HepG2 (cell line): ENCODE data around the gene ASXL1. TPM values are rescaled to one million over a fixed set of nuclear protein-coding genes. Genes with fewer than 3 reads are reported as not detected.

Source experiments
- ATAC-seq: fragments of 200-7000 bp; cut with Tn5 transposase; 3 replicates; pipeline ENCODE4 v1.9.1; 2020; ENCODE audit warnings: mild to moderate bottlenecking, moderate library complexity
- BruUV-seq: library from RNA; stranded (reverse); fragments of 400-500 nt; replicated peaks from 2 replicates; lab custom pipeline; 2021; lab: Mats Ljungman, UMichigan
- CTCF ChIA-PET: fragments of 300-600 bp; formaldehyde crosslinking; extraction: SDS; loops from one replicate; lab custom pipeline; 2021; ENCODE audit warnings: low total read pairs, inconsistent platforms, low intra/inter-chr PET ratio; lab: Yijun Ruan, JAX
- POLR2A ChIA-PET: fragments of 350-600 bp; sonication (Branson Sonifier 250); formaldehyde crosslinking; loops from one replicate; lab custom pipeline; 2020; ENCODE audit warnings: antibody characterized with exemption, inconsistent platforms; lab: Yijun Ruan, JAX
- DNase-seq: peaks from one replicate; pipeline ENCODE4 v3.0.0-alpha.2; 2015; ENCODE audit warnings: low spot score
- FAIRE-seq: peaks from 3 replicates; lab custom pipeline; 2011; peaks lifted over from hg19 to GRCh38; lab: Jason Lieb, UNC
- H2AFZ ChIP-seq: one replicate; pipeline ENCODE4 v1.6.1; 2011; ENCODE audit warnings: low read length, inconsistent platforms
- H3K27ac ChIP-seq: fragments of 300-600 bp; 3 replicates; pipeline ENCODE4 v1.8.0; 2011; ENCODE audit warnings: mixed run types, mild to moderate bottlenecking, mixed read lengths, low read length, inconsistent platforms; ENCODE audit not compliant: insufficient read depth; ENCODE audit errors: extremely low read length
- H3K27me3 ChIP-seq, 2 experiments: fragments of 200-600 bp in 1 of 2; 2 replicates in 1 of 2; 3 replicates in 1 of 2; pipeline versions ENCODE4 v1.6.0 to v1.8.0; 2011; ENCODE audit warnings: low read length in 2 of 2, mild to moderate bottlenecking in 2 of 2, moderate library complexity in 2 of 2, inconsistent platforms in 1 of 2; ENCODE audit not compliant: insufficient read depth in 2 of 2, control insufficient read depth in 1 of 2
- H3K36me3 ChIP-seq, 2 experiments: fragments of 200-600 bp in 1 of 2; replicated peaks in 1 of 2; 2 replicates in 1 of 2; 3 replicates in 1 of 2; pipeline versions ENCODE4 v1.5.1 to v1.8.0; 2011; ENCODE audit warnings: low read length in 2 of 2, inconsistent platforms in 1 of 2; ENCODE audit not compliant: insufficient read depth in 2 of 2, control insufficient read depth in 1 of 2
- H3K4me1 ChIP-seq: 2 replicates; pipeline ENCODE4 v1.5.1; 2012; ENCODE audit warnings: low read length, inconsistent platforms; ENCODE audit not compliant: insufficient read depth
- H3K4me2 ChIP-seq: 2 replicates; pipeline ENCODE4 v1.6.0; 2011; ENCODE audit warnings: low read depth, low read length, inconsistent platforms
- H3K4me3 ChIP-seq, 3 experiments: fragments of 200-600 bp in 1 of 3; sonication (generic), shearing (Covaris generic) in 1 of 3; replicated peaks in 1 of 3; 2 replicates each; pipeline ENCODE4 v1.5.1; 2011 to 2016; ENCODE audit warnings: low read length in 3 of 3, inconsistent platforms in 2 of 3, low read depth in 2 of 3, mild to moderate bottlenecking in 2 of 3, control low read depth in 1 of 3, mixed read lengths in 1 of 3; ENCODE audit not compliant: insufficient read depth in 1 of 3
- H3K79me2 ChIP-seq: one replicate; pipeline ENCODE4 v1.6.1; 2011; ENCODE audit warnings: low read length, inconsistent platforms; ENCODE audit not compliant: insufficient read depth
- H3K9ac ChIP-seq: 2 replicates; pipeline ENCODE4 v1.6.0; 2011; ENCODE audit warnings: mild to moderate bottlenecking, low read depth, low read length, inconsistent platforms; ENCODE audit not compliant: insufficient read depth
- H3K9me3 ChIP-seq: 2 replicates; pipeline ENCODE4 v1.5.1; 2012; ENCODE audit warnings: mild to moderate bottlenecking, low read length
- H4K20me1 ChIP-seq: 2 replicates; pipeline ENCODE4 v1.6.0; 2011; ENCODE audit warnings: inconsistent platforms, mild to moderate bottlenecking, low read length, moderate library complexity; ENCODE audit not compliant: insufficient read depth
- AGO2 ChIP-seq: fragments of 200-400 bp; formaldehyde crosslinking; optimal IDR thresholded peaks from 2 replicates; pipeline ENCODE3; 2017; ENCODE audit warnings: mild to moderate bottlenecking, low read depth, low read length, moderate library complexity
- CAMTA2 ChIP-seq: sonication (generic); formaldehyde crosslinking; IDR thresholded peaks from 2 replicates; pipeline ENCODE4 v1.4.0; 2020; ENCODE audit warnings: mild to moderate bottlenecking, missing genetic modification reagents, borderline replicate concordance
- MYC ChIP-seq: sonication (generic); formaldehyde crosslinking; IDR thresholded peaks from 2 replicates; pipeline ENCODE4 v1.9.0; 2021; ENCODE audit warnings: missing genetic modification reagents, borderline replicate concordance
- POLR2A ChIP-seq, 2 experiments: IDR thresholded peaks; 2 replicates each; pipeline ENCODE4 v1.6.1; 2011; ENCODE audit warnings: low read depth in 2 of 2, low read length in 2 of 2, mild to moderate bottlenecking in 1 of 2, moderate library complexity in 1 of 2; ENCODE audit not compliant: insufficient read depth in 1 of 2
- SNAPC4 ChIP-seq: sonication (generic); formaldehyde crosslinking; IDR thresholded peaks from 2 replicates; pipeline ENCODE4 v1.4.0; 2020; ENCODE audit warnings: mild to moderate bottlenecking, missing genetic modification reagents
- ZFP91 ChIP-seq: sonication (generic); formaldehyde crosslinking; IDR thresholded peaks from 2 replicates; pipeline ENCODE4 v1.9.0; 2022; ENCODE audit warnings: missing genetic modification reagents, mild to moderate bottlenecking, borderline replicate concordance
- ZNF180 ChIP-seq: sonication (generic); formaldehyde crosslinking; IDR thresholded peaks from 2 replicates; pipeline ENCODE4 v1.4.0; 2020; ENCODE audit warnings: low read depth, missing genetic modification reagents, borderline replicate concordance
- ZNF274 ChIP-seq: sonication (generic); formaldehyde crosslinking; IDR thresholded peaks from 2 replicates; pipeline ENCODE4 v1.5.1; 2020; ENCODE audit warnings: mild to moderate bottlenecking, missing genetic modification reagents
- WGBS: methylation state at CpG from one replicate; pipeline ENCODE4 v1.1.6; 2017; ENCODE audit warnings: low lambda C conversion rate; 5-methylcytosine and 5-hydroxymethylcytosine counted together
- in situ Hi-C: cut with HindIII; loops from 2 replicates; pipeline ENCODE4 v1.10.0; 2017; ENCODE audit warnings: low pct_unique_long_range_greater_than_20kb; ENCODE audit not compliant: extremely low pct_ligation_motif_present
- intact Hi-C: fragments of 100-400 bp; cut with micrococcal nuclease; formaldehyde crosslinking; loops from one replicate; pipeline ENCODE4 v1.10.0; 2022; ENCODE audit not compliant: unreplicated experiment
- polyA plus RNA-seq, 8 experiments: library from polyadenylated mRNA; depleted of rRNA in 3 of 8; stranded (reverse) in 7 of 8; unstranded in 1 of 8; fragments of >200 nt; fragmentation: Illumina TruSeq in 4 of 8; extraction: Trizol in 4 of 8; gene quantifications; 2 replicates each; pipeline versions ENCODE4 v1.2.1 to v1.2.3, GENCODE V29; 2011 to 2016; ENCODE audit warnings: low read depth in 4 of 8, missing spikeins in 1 of 8, mixed read lengths in 1 of 8; ENCODE audit not compliant: insufficient read depth in 1 of 8
- total RNA-seq, 5 experiments: library from RNA; depleted of rRNA; stranded (reverse); fragments of >200 nt; fragmentation: Illumina TruSeq; extraction: Trizol; gene quantifications; 2 replicates each; pipeline ENCODE4 v1.2.3, GENCODE V29; 2016; ENCODE audit warnings: low read depth in 1 of 5

Gene ASXL1
- total and polyA plus RNA-seq, 2 of the 13 experiments (the other 11 are each of a cell fraction or from before 2014, with no cell fraction given): 62.1 to 74.8 TPM

GRCh38 chr20:32458837-32459220, 100.7 kb downstream of the ASXL1 start:
- TF ChIP-seq ZNF180 (CRISPR knock-in tag) (no peak), POLR2A (IDR thresholded peaks at IDR 0.05; ENCODE audit: insufficient read depth in 1 of 2, low read depth in 2 of 2, low read length in 2 of 2) (0 out of 4 replicates have a peak, but pooled peaks of 1 of the 2 experiments have one; percentile 30), MYC (CRISPR knock-in tag) (peak; percentile 13; the same call in 1 of the 2 replicates), ZNF274 (CRISPR knock-in tag) (peak; percentile 78; the same call in 1 of the 2 replicates), CAMTA2 (no peak), AGO2 (peak; percentile 28), SNAPC4 (CRISPR knock-in tag) (no peak), ZFP91 (CRISPR knock-in tag) (0 out of 2 replicates have a peak, but pooled peaks have one; percentile 3)

More at GRCh38 chr20:32458837-32459220, 100.7 kb downstream of the ASXL1 start:
- Histone ChIP-seq H3K4me1 (peaks cover 7% of the 10 kb centered on the region), H3K4me3 (no peak overlapping the region), H3K27ac (no peak overlapping the region), H3K9ac (no peak overlapping the region), H3K27me3 (no peaks in the 10 kb centered on the region), H3K4me2 (no peak overlapping the region), H3K36me3 (peaks cover 42 to 64% of the 10 kb centered on the region in 2 experiments; a peak in 4 of 5 replicates), H2AFZ (no peak overlapping the region), H3K9me3 (no peaks in the 10 kb centered on the region), H3K79me2 (peaks cover 21% of the 10 kb centered on the region), H4K20me1 (no peaks in the 10 kb centered on the region)
- BruUV-seq: no TSS peak
- in situ Hi-C loops (no loop called here), intact Hi-C loops (no loop called here)
- no peak for FAIRE-seq
- DNase-seq: no peak
- no peak for ATAC-seq
- WGBS: 95% methylated on average over 12 of the region's 12 CpGs
- POLR2A ChIA-PET: interaction anchor here (1.1 kb wide), 1 partner anchor 14 kb away, joined by 3 read pairs; no protein-coding TSS in a partner anchor
- CTCF ChIA-PET: no interaction called here
